H1 (cell line): ENCODE data around the gene UGGT1. TPM values are rescaled to one million over a fixed set of nuclear protein-coding genes. Genes with fewer than 3 reads are reported as not detected.

Source experiments
- CTCF ChIA-PET: fragments of 300-600 bp; sonication (Branson Sonifier 250); formaldehyde crosslinking; loops from one replicate; lab custom pipeline; 2021; ENCODE audit not compliant: partially characterized antibody; lab: Charles Lee
- POLR2A ChIA-PET: fragments of 300-600 bp; sonication (Branson Sonifier 250); formaldehyde crosslinking; loops from one replicate; lab custom pipeline; 2021; ENCODE audit warnings: inconsistent platforms; ENCODE audit not compliant: partially characterized antibody; lab: Charles Lee
- DNase-seq, 2 experiments: peaks; one replicate each; pipeline versions ENCODE4 v3.0.0 to v3.0.0-alpha.2; 2010 to 2022; ENCODE audit warnings: low spot score in 2 of 2, low read depth in 1 of 2, mixed read lengths in 1 of 2
- FAIRE-seq: peaks from 2 replicates; lab custom pipeline; 2011; peaks lifted over from hg19 to GRCh38; lab: Jason Lieb, UNC
- H2AFZ ChIP-seq: 2 replicates; pipeline ENCODE4 v1.8.1; 2012; ENCODE audit warnings: low read length, inconsistent platforms
- H2AK5ac ChIP-seq: 2 replicates; pipeline ENCODE4 v1.6.1; 2013; ENCODE audit warnings: low read depth, low read length
- H2BK120ac ChIP-seq: replicated peaks from 2 replicates; pipeline ENCODE3; 2013; ENCODE audit warnings: low read depth, low read length, inconsistent platforms
- H2BK12ac ChIP-seq: 2 replicates; pipeline ENCODE4 v1.6.1; 2013; ENCODE audit warnings: low read depth, low read length
- H2BK15ac ChIP-seq: 2 replicates; pipeline ENCODE4 v1.6.1; 2013; ENCODE audit warnings: low read length
- H2BK20ac ChIP-seq: 2 replicates; pipeline ENCODE4 v1.6.1; 2013; ENCODE audit warnings: low read length
- H2BK5ac ChIP-seq: 2 replicates; pipeline ENCODE4 v1.6.1; 2013; ENCODE audit warnings: low read depth, low read length
- H3K14ac ChIP-seq: 2 replicates; pipeline ENCODE4 v1.6.1; 2013; ENCODE audit warnings: inconsistent platforms; ENCODE audit not compliant: insufficient read length
- H3K18ac ChIP-seq: 2 replicates; pipeline ENCODE4 v1.6.1; 2013; ENCODE audit warnings: low read length; ENCODE audit errors: extremely low read depth
- H3K23ac ChIP-seq: 2 replicates; pipeline ENCODE4 v1.6.1; 2013; ENCODE audit warnings: inconsistent platforms; ENCODE audit not compliant: insufficient read length
- H3K23me2 ChIP-seq: 2 replicates; pipeline ENCODE4 v1.6.1; 2013; ENCODE audit warnings: low read depth, low read length
- H3K27ac ChIP-seq: 2 replicates; pipeline ENCODE4 v1.6.1; 2011; ENCODE audit warnings: low read depth, low read length, inconsistent platforms
- H3K27me3 ChIP-seq, 4 experiments: replicated peaks in 1 of 4; 1 replicate in 1 of 4; 2 replicates in 3 of 4; pipeline versions ENCODE4 v1.6.1 to v1.8.1; 2011 to 2013; ENCODE audit warnings: low read length in 3 of 4, mild to moderate bottlenecking in 3 of 4, inconsistent platforms in 2 of 4, mixed read lengths in 2 of 4, moderate library complexity in 1 of 4; ENCODE audit not compliant: control insufficient read depth in 3 of 4, insufficient read depth in 3 of 4; ENCODE audit errors: extremely low read depth in 1 of 4
- H3K36me3 ChIP-seq, 4 experiments: 2 replicates each; pipeline versions ENCODE4 v1.6.1 to v1.8.1; 2011 to 2013; ENCODE audit warnings: mild to moderate bottlenecking in 4 of 4, low read length in 3 of 4, moderate library complexity in 2 of 4, control low read depth in 1 of 4, inconsistent platforms in 1 of 4; ENCODE audit not compliant: insufficient read depth in 4 of 4, control insufficient read depth in 2 of 4
- H3K4ac ChIP-seq: replicated peaks from 2 replicates; pipeline ENCODE3; 2013; ENCODE audit warnings: low read length, low read depth, mixed read lengths, inconsistent platforms; ENCODE audit not compliant: insufficient read length
- H3K4me1 ChIP-seq, 4 experiments: replicated peaks in 1 of 4; 1 replicate in 1 of 4; 2 replicates in 3 of 4; pipeline versions ENCODE4 v1.6.1 to v1.8.1; 2011 to 2013; ENCODE audit warnings: low read length in 3 of 4, inconsistent platforms in 2 of 4, mixed read lengths in 1 of 4; ENCODE audit not compliant: insufficient read depth in 4 of 4, control insufficient read depth in 3 of 4
- H3K4me2 ChIP-seq, 2 experiments: 2 replicates each; pipeline versions ENCODE4 v1.6.1 to v1.8.1; 2011 to 2013; ENCODE audit warnings: low read depth in 2 of 2, low read length in 2 of 2, control low read depth in 1 of 2, inconsistent platforms in 1 of 2, mild to moderate bottlenecking in 1 of 2; ENCODE audit not compliant: insufficient read depth in 1 of 2
- H3K4me3 ChIP-seq, 4 experiments: fragments of 200-600, 300-600 bp in 1 of 4; sonication (generic), shearing (Covaris generic), sonication (Bioruptor Twin) in 1 of 4; 2 replicates each; pipeline versions ENCODE4 v1.5.1 to v1.8.1; 2011 to 2016; ENCODE audit warnings: low read length in 4 of 4, low read depth in 3 of 4, control low read depth in 2 of 4, inconsistent platforms in 2 of 4, mild to moderate bottlenecking in 2 of 4, mixed read lengths in 1 of 4, moderate library complexity in 1 of 4; ENCODE audit not compliant: insufficient read depth in 2 of 4; ENCODE audit errors: extremely low read depth in 1 of 4
- H3K56ac ChIP-seq: replicated peaks from 2 replicates; pipeline ENCODE3; 2013; ENCODE audit warnings: low read depth, mild to moderate bottlenecking, mixed read lengths, low read length, inconsistent platforms; ENCODE audit not compliant: insufficient read length
- H3K79me1 ChIP-seq: 2 replicates; pipeline ENCODE4 v1.6.1; 2013; ENCODE audit warnings: low read depth, low read length, control low read depth
- H3K79me2 ChIP-seq, 2 experiments: 2 replicates each; pipeline versions ENCODE4 v1.6.1 to v1.8.1; 2012 to 2013; ENCODE audit warnings: low read length in 2 of 2, mild to moderate bottlenecking in 2 of 2, inconsistent platforms in 1 of 2; ENCODE audit not compliant: insufficient read depth in 2 of 2, control insufficient read depth in 1 of 2
- H3K9ac ChIP-seq, 4 experiments: replicated peaks in 1 of 4; 1 replicate in 1 of 4; 2 replicates in 3 of 4; pipeline versions ENCODE4 v1.6.1 to v1.8.1; 2011 to 2013; ENCODE audit warnings: low read depth in 3 of 4, low read length in 3 of 4, control low read depth in 2 of 4, mild to moderate bottlenecking in 2 of 4, moderate library complexity in 2 of 4, inconsistent platforms in 1 of 4; ENCODE audit errors: extremely low read depth in 1 of 4
- H3K9me3 ChIP-seq, 2 experiments: 2 replicates each; pipeline versions ENCODE4 v1.6.1 to v1.8.1; 2012 to 2013; ENCODE audit warnings: mild to moderate bottlenecking in 2 of 2, moderate library complexity in 2 of 2, control low read depth in 1 of 2, inconsistent platforms in 1 of 2, low read depth in 1 of 2, low read length in 1 of 2, mixed read lengths in 1 of 2; ENCODE audit not compliant: insufficient read depth in 2 of 2
- H4K20me1 ChIP-seq, 2 experiments: replicated peaks in 1 of 2; 2 replicates each; pipeline versions ENCODE3 to v1.8.1; 2011 to 2013; ENCODE audit warnings: inconsistent platforms in 2 of 2, low read length in 2 of 2, mild to moderate bottlenecking in 1 of 2; ENCODE audit not compliant: insufficient read depth in 2 of 2, control insufficient read depth in 1 of 2
- H4K5ac ChIP-seq: 2 replicates; pipeline ENCODE4 v1.6.1; 2013; ENCODE audit warnings: low read length, low read depth, mixed read lengths, inconsistent platforms; ENCODE audit not compliant: insufficient read length
- H4K8ac ChIP-seq: 2 replicates; pipeline ENCODE4 v1.8.0; 2013; ENCODE audit warnings: mild to moderate bottlenecking, moderate library complexity, low read length, inconsistent platforms; ENCODE audit not compliant: insufficient read depth; ENCODE audit errors: extremely low read depth
- H4K91ac ChIP-seq: replicated peaks from 2 replicates; pipeline ENCODE3; 2013; ENCODE audit warnings: low read length, mixed read lengths, inconsistent platforms; ENCODE audit not compliant: insufficient read length
- polyA plus RNA-seq, 7 experiments: library from polyadenylated mRNA; depleted of rRNA in 3 of 7; stranded (reverse) in 5 of 7; unstranded in 2 of 7; fragments of >200 nt in 5 of 7; fragments of 200-250 nt in 2 of 7; gene quantifications; 1 replicate in 5 of 7; 2 replicates in 1 of 7; 4 replicates in 1 of 7; pipeline versions ENCODE4 v1.2.1 to v1.2.3, GENCODE V29; 2011 to 2013; ENCODE audit warnings: missing spikeins in 2 of 7, mixed read lengths in 2 of 7
- total RNA-seq: library from RNA; stranded (reverse); fragmentation: NEBNext Ultra II Directional; extraction: Animal tissue kit (Norgen Biotek cat#: 25700); gene quantifications from 2 replicates; pipeline ENCODE4 v1.2.1, GENCODE V29; 2021
- TF ChIP-seq, protein P1 (sequence below): fragments of 300-600 bp; sonication (generic); IDR thresholded peaks from 2 replicates; pipeline ENCODE4 v1.7.1; 2012; ENCODE audit warnings: low read length, moderate library complexity, mild to moderate bottlenecking, inconsistent platforms; ENCODE audit not compliant: insufficient replicate concordance

The UGGT1 gene
- total and polyA plus RNA-seq, 2 of the 8 experiments (the other 6 are each of a cell fraction or from before 2014, with no cell fraction given), result 14.9 to 57.3 TPM

DNA sequence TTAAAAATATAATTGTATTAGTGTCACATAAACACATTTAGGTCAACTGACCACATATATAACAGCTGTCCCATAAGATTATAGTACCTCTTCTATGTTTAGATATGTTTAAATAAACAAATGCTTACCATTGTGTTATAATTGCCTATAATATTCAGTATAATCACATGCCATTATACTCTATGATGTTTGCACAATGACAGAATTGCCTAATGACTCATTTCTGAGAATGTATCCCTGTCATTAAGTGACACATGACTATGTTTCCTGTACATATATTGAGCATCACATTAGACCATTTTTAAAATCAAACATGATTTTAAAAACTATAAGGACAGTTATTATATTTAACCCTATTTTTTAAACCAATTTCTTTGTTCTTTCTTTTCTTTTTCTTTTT lies 137.9 kb downstream of the UGGT1 start:
- Histone ChIP-seq H3K79me2 (no peaks in the 10 kb centered on the region), H3K27me3 (peaks cover 0 to 19% (median 9%) of the 10 kb centered on the region in 4 experiments; a peak in 5 of 7 replicates), H3K9ac (no peak overlapping the region), H3K79me1 (no peaks in the 10 kb centered on the region), H3K14ac (no peak overlapping the region), H2BK120ac (no peak overlapping the region), H3K4me3 (no peak overlapping the region), H2AFZ (no peak overlapping the region), H4K5ac (no peak overlapping the region), H3K4ac (no peak overlapping the region), H3K23ac (no peak overlapping the region), H2AK5ac (no peak overlapping the region), H4K91ac (no peak overlapping the region), H2BK5ac (no peak overlapping the region), H3K18ac (no peak overlapping the region), H2BK12ac (no peak overlapping the region), H3K4me2 (no peak overlapping the region), H2BK15ac (no peak overlapping the region), H3K27ac (no peak overlapping the region), H3K56ac (no peak overlapping the region), H3K9me3 (no peaks in the 10 kb centered on the region), H4K20me1 (no peaks in the 10 kb centered on the region), H3K23me2 (peaks cover 10% of the 10 kb centered on the region; the same call in 1 of the 2 replicates), H3K4me1 (peaks cover 0 to 3% (median 0%) of the 10 kb centered on the region in 4 experiments; a peak in 2 of 7 replicates), H3K36me3 (no peaks in the 10 kb centered on the region), H2BK20ac (no peak overlapping the region), H4K8ac (no peak overlapping the region)
- no peak for FAIRE-seq
- ChIA-PET POLR2A (interaction anchor here (1.2 kb wide), 1 partner anchor 24 kb away, joined by 4 read pairs; no protein-coding TSS in a partner anchor), CTCF (no interaction called here)
- no peak for DNase-seq
- TF ChIP-seq, protein P1, sequence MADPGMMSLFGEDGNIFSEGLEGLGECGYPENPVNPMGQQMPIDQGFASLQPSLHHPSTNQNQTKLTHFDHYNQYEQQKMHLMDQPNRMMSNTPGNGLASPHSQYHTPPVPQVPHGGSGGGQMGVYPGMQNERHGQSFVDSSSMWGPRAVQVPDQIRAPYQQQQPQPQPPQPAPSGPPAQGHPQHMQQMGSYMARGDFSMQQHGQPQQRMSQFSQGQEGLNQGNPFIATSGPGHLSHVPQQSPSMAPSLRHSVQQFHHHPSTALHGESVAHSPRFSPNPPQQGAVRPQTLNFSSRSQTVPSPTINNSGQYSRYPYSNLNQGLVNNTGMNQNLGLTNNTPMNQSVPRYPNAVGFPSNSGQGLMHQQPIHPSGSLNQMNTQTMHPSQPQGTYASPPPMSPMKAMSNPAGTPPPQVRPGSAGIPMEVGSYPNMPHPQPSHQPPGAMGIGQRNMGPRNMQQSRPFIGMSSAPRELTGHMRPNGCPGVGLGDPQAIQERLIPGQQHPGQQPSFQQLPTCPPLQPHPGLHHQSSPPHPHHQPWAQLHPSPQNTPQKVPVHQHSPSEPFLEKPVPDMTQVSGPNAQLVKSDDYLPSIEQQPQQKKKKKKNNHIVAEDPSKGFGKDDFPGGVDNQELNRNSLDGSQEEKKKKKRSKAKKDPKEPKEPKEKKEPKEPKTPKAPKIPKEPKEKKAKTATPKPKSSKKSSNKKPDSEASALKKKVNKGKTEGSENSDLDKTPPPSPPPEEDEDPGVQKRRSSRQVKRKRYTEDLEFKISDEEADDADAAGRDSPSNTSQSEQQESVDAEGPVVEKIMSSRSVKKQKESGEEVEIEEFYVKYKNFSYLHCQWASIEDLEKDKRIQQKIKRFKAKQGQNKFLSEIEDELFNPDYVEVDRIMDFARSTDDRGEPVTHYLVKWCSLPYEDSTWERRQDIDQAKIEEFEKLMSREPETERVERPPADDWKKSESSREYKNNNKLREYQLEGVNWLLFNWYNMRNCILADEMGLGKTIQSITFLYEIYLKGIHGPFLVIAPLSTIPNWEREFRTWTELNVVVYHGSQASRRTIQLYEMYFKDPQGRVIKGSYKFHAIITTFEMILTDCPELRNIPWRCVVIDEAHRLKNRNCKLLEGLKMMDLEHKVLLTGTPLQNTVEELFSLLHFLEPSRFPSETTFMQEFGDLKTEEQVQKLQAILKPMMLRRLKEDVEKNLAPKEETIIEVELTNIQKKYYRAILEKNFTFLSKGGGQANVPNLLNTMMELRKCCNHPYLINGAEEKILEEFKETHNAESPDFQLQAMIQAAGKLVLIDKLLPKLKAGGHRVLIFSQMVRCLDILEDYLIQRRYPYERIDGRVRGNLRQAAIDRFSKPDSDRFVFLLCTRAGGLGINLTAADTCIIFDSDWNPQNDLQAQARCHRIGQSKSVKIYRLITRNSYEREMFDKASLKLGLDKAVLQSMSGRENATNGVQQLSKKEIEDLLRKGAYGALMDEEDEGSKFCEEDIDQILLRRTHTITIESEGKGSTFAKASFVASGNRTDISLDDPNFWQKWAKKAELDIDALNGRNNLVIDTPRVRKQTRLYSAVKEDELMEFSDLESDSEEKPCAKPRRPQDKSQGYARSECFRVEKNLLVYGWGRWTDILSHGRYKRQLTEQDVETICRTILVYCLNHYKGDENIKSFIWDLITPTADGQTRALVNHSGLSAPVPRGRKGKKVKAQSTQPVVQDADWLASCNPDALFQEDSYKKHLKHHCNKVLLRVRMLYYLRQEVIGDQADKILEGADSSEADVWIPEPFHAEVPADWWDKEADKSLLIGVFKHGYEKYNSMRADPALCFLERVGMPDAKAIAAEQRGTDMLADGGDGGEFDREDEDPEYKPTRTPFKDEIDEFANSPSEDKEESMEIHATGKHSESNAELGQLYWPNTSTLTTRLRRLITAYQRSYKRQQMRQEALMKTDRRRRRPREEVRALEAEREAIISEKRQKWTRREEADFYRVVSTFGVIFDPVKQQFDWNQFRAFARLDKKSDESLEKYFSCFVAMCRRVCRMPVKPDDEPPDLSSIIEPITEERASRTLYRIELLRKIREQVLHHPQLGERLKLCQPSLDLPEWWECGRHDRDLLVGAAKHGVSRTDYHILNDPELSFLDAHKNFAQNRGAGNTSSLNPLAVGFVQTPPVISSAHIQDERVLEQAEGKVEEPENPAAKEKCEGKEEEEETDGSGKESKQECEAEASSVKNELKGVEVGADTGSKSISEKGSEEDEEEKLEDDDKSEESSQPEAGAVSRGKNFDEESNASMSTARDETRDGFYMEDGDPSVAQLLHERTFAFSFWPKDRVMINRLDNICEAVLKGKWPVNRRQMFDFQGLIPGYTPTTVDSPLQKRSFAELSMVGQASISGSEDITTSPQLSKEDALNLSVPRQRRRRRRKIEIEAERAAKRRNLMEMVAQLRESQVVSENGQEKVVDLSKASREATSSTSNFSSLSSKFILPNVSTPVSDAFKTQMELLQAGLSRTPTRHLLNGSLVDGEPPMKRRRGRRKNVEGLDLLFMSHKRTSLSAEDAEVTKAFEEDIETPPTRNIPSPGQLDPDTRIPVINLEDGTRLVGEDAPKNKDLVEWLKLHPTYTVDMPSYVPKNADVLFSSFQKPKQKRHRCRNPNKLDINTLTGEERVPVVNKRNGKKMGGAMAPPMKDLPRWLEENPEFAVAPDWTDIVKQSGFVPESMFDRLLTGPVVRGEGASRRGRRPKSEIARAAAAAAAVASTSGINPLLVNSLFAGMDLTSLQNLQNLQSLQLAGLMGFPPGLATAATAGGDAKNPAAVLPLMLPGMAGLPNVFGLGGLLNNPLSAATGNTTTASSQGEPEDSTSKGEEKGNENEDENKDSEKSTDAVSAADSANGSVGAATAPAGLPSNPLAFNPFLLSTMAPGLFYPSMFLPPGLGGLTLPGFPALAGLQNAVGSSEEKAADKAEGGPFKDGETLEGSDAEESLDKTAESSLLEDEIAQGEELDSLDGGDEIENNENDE, result no peak
